B cell (primary cell): ENCODE data around the gene RAP1GDS1.

Source experiments
- CTCF ChIP-seq: fragments of 200-600 bp; IDR thresholded peaks from one replicate; pipeline ENCODE4 v1.8.0; 2022; ENCODE audit warnings: antibody characterized with exemption, mild to moderate bottlenecking
- EZH2 ChIP-seq: IDR thresholded peaks from 2 replicates; pipeline ENCODE4 v1.6.1; 2012; ENCODE audit warnings: borderline replicate concordance, low read depth, mild to moderate bottlenecking, moderate library complexity, low read length; ENCODE audit not compliant: insufficient read depth, poor library complexity, severe bottlenecking

GRCh38 chr4:98490251-98490650, 229.1 kb downstream of the RAP1GDS1 start:
- TF ChIP-seq CTCF (no peak), EZH2 (no peak)
